GM19397 (cell line): ENCODE data around the gene LSM10.

Source experiments
- ATAC-seq: cut with Tn5 transposase; IDR thresholded peaks from one replicate; pipeline ENCODE4 v1.9.1; 2021; ENCODE audit warnings: mild to moderate bottlenecking, moderate library complexity; ENCODE audit not compliant: unreplicated experiment

The LSM10 gene

GRCh38 chr1:36411674-36412648 lies 14.3 kb upstream of the LSM10 start:
- no peak for ATAC-seq

- ATAC-seq, result no peak
Observed at GRCh38 chr1:36408479-36408878, 10.8 kb upstream of the LSM10 start.

GRCh38 chr1:36406440-36406839 lies 8.7 kb upstream of the LSM10 start:
- no peak for ATAC-seq

- no peak for ATAC-seq
Observed at GRCh38 chr1:36402504-36402890, 4.8 kb upstream of the LSM10 start.

GRCh38 chr1:36401602-36402503 lies 4.1 kb upstream of the LSM10 start:
- no peak for ATAC-seq

- ATAC-seq, result no peak
Observed at GRCh38 chr1:36400825-36401601, 3.3 kb upstream of the LSM10 start.

GRCh38 chr1:36400514-36400824 lies 2.8 kb upstream of the LSM10 start:
- ATAC-seq, result no peak

- ATAC-seq, result no peak
Observed at GRCh38 chr1:36398370-36398977, 766 bp upstream of the LSM10 start.

- ATAC-seq, result no peak
Observed at GRCh38 chr1:36397083-36397377, 678 bp downstream of the LSM10 start.

GRCh38 chr1:36396359-36396758 lies 1.3 kb downstream of the LSM10 start:
- no peak for ATAC-seq

- ATAC-seq, result no peak
Observed at GRCh38 chr1:36393686-36394085, 4.0 kb downstream of the LSM10 start.

GRCh38 chr1:36392836-36393235 lies 4.9 kb downstream of the LSM10 start:
- no peak for ATAC-seq

- ATAC-seq, result no peak
Observed at GRCh38 chr1:36391271-36391670, 6.4 kb downstream of the LSM10 start.

GRCh38 chr1:36390411-36390810 lies 7.3 kb downstream of the LSM10 start:
- no peak for ATAC-seq

GRCh38 chr1:36389999-36390398 lies 7.7 kb downstream of the LSM10 start:
- ATAC-seq, result no peak

- no peak for ATAC-seq
Observed at GRCh38 chr1:36389261-36389660, 8.4 kb downstream of the LSM10 start.

- ATAC-seq, result no peak
Observed at GRCh38 chr1:36387141-36387949, 10.4 kb downstream of the LSM10 start.

- ATAC-seq, result peak; percentile 27
Observed at GRCh38 chr1:36386265-36387140, 11.2 kb downstream of the LSM10 start.
